Liver (tissue), 3 donors: ENCODE results near the gene SLC17A9.

ENCODE experiments used
- GABPA ChIP-seq, 2 donors: IDR thresholded peaks in 1 of 2; conservative IDR thresholded peaks in 1 of 2; 2 replicates each; pipeline ENCODE4 v1.6.1; 2016; ENCODE audit warnings: antibody characterized with exemption in 2 of 2, mild to moderate bottlenecking in 1 of 2, moderate library complexity in 1 of 2
- JUND ChIP-seq, 2 donors: IDR thresholded peaks; 2 replicates each; pipeline ENCODE4 v1.6.1; 2016; ENCODE audit warnings: antibody characterized with exemption in 2 of 2
- RAD21 ChIP-seq, 2 donors: IDR thresholded peaks; 2 replicates each; pipeline ENCODE4 v1.6.1; 2016; ENCODE audit warnings: antibody characterized with exemption in 2 of 2, mild to moderate bottlenecking in 2 of 2
- RXRA ChIP-seq, 2 donors: IDR thresholded peaks; 2 replicates each; pipeline ENCODE4 v1.6.1; 2017 to 2018; ENCODE audit warnings: antibody characterized with exemption in 2 of 2, mild to moderate bottlenecking in 1 of 2
- YY1 ChIP-seq: IDR thresholded peaks from 2 replicates; pipeline ENCODE4 v1.6.1; 2016; ENCODE audit warnings: antibody characterized with exemption, mild to moderate bottlenecking
- TF ChIP-seq, protein P1 (sequence below): fragments of 150-350 bp; IDR thresholded peaks from 2 replicates; pipeline ENCODE4 v1.5.1; 2017; ENCODE audit warnings: improper control_type of control experiment, low read depth, low read length; ENCODE audit not compliant: missing input control
- donor health status: healthy.
- donor health status: healthy.

DNA sequence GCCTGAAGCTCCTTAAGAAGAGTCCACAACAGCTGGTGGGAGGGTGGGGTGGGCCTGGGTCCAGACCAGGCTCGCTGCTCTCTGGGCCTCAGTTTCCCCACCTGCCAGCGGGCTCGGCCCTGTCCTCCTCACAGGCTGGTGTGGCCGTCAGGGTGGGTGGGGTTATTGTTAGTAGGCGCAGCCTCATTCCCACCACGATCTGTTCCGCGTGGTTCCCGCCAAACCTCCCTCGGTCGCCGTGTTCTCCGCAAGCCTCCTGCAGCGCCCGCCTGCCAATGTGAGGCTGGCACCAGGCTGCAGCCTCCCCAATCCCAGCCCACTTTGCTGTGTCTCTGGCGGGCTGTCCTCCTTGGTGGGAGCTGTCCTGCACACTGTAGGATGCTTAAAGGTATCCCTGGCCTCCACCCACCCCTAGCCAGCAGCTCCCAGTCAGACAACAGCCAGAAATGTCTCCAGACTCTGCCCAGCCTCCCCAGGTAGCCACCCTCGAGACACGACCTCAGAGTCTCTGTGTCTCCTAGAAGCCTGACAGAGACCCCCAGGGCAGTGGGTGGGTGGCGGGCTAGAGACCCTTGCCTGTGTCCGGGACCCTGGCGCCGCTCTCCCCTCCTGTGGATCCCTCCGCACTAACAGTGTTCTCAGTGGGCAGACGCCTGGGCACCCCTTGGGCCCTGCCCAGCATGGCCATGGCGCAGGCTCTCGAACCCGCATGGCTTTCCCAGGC is 15.3 kb downstream of the SLC17A9 start:
- TF ChIP-seq GABPA (IDR thresholded peaks at IDR 0.05 in 1 of 2, conservative IDR thresholded peaks at IDR 0.05 in 1 of 2) (no peak), JUND (IDR thresholded peaks at IDR 0.05) (no peak), RXRA (IDR thresholded peaks at IDR 0.05) (no peak), RAD21 (IDR thresholded peaks at IDR 0.05) (no peak), YY1 (no peak)
- TF ChIP-seq, protein P1, sequence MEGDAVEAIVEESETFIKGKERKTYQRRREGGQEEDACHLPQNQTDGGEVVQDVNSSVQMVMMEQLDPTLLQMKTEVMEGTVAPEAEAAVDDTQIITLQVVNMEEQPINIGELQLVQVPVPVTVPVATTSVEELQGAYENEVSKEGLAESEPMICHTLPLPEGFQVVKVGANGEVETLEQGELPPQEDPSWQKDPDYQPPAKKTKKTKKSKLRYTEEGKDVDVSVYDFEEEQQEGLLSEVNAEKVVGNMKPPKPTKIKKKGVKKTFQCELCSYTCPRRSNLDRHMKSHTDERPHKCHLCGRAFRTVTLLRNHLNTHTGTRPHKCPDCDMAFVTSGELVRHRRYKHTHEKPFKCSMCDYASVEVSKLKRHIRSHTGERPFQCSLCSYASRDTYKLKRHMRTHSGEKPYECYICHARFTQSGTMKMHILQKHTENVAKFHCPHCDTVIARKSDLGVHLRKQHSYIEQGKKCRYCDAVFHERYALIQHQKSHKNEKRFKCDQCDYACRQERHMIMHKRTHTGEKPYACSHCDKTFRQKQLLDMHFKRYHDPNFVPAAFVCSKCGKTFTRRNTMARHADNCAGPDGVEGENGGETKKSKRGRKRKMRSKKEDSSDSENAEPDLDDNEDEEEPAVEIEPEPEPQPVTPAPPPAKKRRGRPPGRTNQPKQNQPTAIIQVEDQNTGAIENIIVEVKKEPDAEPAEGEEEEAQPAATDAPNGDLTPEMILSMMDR, result no peak
